ENCODE results near the gene LACTB. TPM values are rescaled to one million over a fixed set of nuclear protein-coding genes. Genes with fewer than 3 reads are reported as not detected.

Gene LACTB
- polyA plus RNA-seq, 1 experiment, result 51.1 TPM

- H3K9me3 ChIP-seq (ENCODE audit: control insufficient read depth, insufficient read depth, low read length), result no peaks in the 10 kb centered on the region
- H3K27me3 ChIP-seq (ENCODE audit: control insufficient read depth, insufficient read depth, low read length), result no peaks in the 10 kb centered on the region
- DNase-seq (ENCODE audit: low read depth, low spot score), result no peak
- POLR2A ChIA-PET, result interaction anchor here (1.5 kb wide), 2 partner anchors 33 kb away, joined by 7 to 15 read pairs; partner anchors contain the start of gene RPS27L
- peak overlapping the region; percentile 86 for H3K4me3 ChIP-seq (ENCODE audit: low read depth, low read length)
- CTCF ChIA-PET, result no interaction called here
- no peak overlapping the region for H3K27ac ChIP-seq (ENCODE audit: low read depth, low read length)
- no peak for TF ChIP-seq CTCF (IDR thresholded peaks at IDR 0.05; ENCODE audit: low read depth, low read length)
Measured at GRCh38 chr15:63189941-63190768, 68.5 kb downstream of the LACTB start.

GRCh38 chr15:63190769-63191649, 69.3 kb downstream of the LACTB start:
- no peak overlapping the region for H3K27ac ChIP-seq (ENCODE audit: low read depth, low read length)
- no peaks in the 10 kb centered on the region for H3K9me3 ChIP-seq (ENCODE audit: control insufficient read depth, insufficient read depth, low read length)
- POLR2A ChIA-PET, result interaction anchor here (1.5 kb wide), 1 partner anchor 34 kb away, joined by 7 read pairs; the partner anchor contains the start of gene RPS27L
- TF ChIP-seq CTCF (IDR thresholded peaks at IDR 0.05; ENCODE audit: low read depth, low read length), result no peak
- CTCF ChIA-PET, result no interaction called here
- no peak for DNase-seq (ENCODE audit: low read depth, low spot score)
- no peaks in the 10 kb centered on the region for H3K27me3 ChIP-seq (ENCODE audit: control insufficient read depth, insufficient read depth, low read length)
- peak overlapping the region; percentile 86 for H3K4me3 ChIP-seq (ENCODE audit: low read depth, low read length)

Other genes starting within 250 kb of the LACTB start
- 1,162 and 1,348 TPM in 2 replicates for gene TPM1, start 79.1 kb upstream of the LACTB start, polyA plus RNA-seq (2011; rRNA removed)
- 501 and 610 TPM in 2 replicates for gene RPS27L, start 35.6 kb downstream of the LACTB start, polyA plus RNA-seq (2011; rRNA removed)
- 71.7 and 82.4 TPM in 2 replicates for gene RAB8B, start 67.7 kb downstream of the LACTB start, polyA plus RNA-seq (2011; rRNA removed)
- 13.6 and 17.9 TPM in 2 replicates for gene APH1B, start 155.7 kb downstream of the LACTB start, polyA plus RNA-seq (2011; rRNA removed)

All from AG04450 (cell line).